Kidney epithelial cell (primary cell): Measurements from ENCODE around the gene GRID2. TPM values are rescaled to one million over a fixed set of nuclear protein-coding genes. Genes with fewer than 3 reads are reported as not detected.

Source experiments
- DNase-seq: peaks from one replicate; pipeline ENCODE4 v3.0.0-alpha.2; 2010; ENCODE audit warnings: low read depth
- H3K27me3 ChIP-seq: 2 replicates; pipeline ENCODE4 v1.6.0; 2011; ENCODE audit warnings: low read length; ENCODE audit not compliant: control insufficient read depth, insufficient read depth
- H3K36me3 ChIP-seq: 2 replicates; pipeline ENCODE4 v1.5.1; 2011; ENCODE audit warnings: low read length; ENCODE audit not compliant: control insufficient read depth, insufficient read depth
- H3K4me3 ChIP-seq: 2 replicates; pipeline ENCODE4 v1.5.1; 2011; ENCODE audit warnings: low read depth, mild to moderate bottlenecking, control low read depth, low read length
- total RNA-seq: library from RNA; depleted of rRNA; stranded (reverse); fragments of >200 nt; gene quantifications from 2 replicates; pipeline ENCODE4 v1.2.3, GENCODE V29; 2015
- TF ChIP-seq, protein P1 (sequence below): IDR thresholded peaks from 2 replicates; pipeline ENCODE4 v1.5.1; 2011; ENCODE audit warnings: mild to moderate bottlenecking, moderate library complexity, low read length, control low read depth, inconsistent platforms; ENCODE audit not compliant: insufficient read depth, poor library complexity, severe bottlenecking

The GRID2 gene
- total RNA-seq, 1 donor from 2014 or later: not detected

GRCh38 chr4:93740890-93741289 lies 1437.1 kb downstream of the GRID2 start:
- no peaks in the 10 kb centered on the region for H3K27me3 ChIP-seq

DNA sequence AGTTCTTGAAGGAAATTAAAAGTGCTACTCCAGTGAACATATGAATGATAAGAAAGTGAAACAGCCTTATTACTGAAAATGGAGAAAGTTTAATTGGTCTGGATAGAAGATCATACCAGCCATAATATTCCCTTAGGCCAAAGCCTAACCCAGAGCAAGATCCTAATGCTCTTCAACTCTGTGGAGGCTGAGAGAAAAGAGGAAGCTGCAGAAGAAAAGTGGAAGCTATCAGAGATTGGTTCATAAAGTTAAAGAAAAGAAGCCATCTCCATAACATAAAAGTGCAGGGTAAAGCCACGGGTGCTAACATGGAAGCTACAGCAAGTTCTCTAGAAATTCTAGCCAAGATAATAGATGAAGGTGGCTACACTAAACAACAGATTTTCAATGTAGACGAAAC lies 1439.3 kb downstream of the GRID2 start:
- H3K4me3 ChIP-seq: no peak overlapping the region
- H3K27me3 ChIP-seq: no peaks in the 10 kb centered on the region
- no peak for DNase-seq
- TF ChIP-seq, protein P1, sequence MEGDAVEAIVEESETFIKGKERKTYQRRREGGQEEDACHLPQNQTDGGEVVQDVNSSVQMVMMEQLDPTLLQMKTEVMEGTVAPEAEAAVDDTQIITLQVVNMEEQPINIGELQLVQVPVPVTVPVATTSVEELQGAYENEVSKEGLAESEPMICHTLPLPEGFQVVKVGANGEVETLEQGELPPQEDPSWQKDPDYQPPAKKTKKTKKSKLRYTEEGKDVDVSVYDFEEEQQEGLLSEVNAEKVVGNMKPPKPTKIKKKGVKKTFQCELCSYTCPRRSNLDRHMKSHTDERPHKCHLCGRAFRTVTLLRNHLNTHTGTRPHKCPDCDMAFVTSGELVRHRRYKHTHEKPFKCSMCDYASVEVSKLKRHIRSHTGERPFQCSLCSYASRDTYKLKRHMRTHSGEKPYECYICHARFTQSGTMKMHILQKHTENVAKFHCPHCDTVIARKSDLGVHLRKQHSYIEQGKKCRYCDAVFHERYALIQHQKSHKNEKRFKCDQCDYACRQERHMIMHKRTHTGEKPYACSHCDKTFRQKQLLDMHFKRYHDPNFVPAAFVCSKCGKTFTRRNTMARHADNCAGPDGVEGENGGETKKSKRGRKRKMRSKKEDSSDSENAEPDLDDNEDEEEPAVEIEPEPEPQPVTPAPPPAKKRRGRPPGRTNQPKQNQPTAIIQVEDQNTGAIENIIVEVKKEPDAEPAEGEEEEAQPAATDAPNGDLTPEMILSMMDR: no peak
- no peaks in the 10 kb centered on the region for H3K36me3 ChIP-seq

More at GRCh38 chr4:93740890-93741289, 1437.1 kb downstream of the GRID2 start:
- DNase-seq: no peak
- H3K4me3 ChIP-seq: no peak overlapping the region
- H3K36me3 ChIP-seq: no peaks in the 10 kb centered on the region
- TF ChIP-seq, protein P1: no peak

- TF ChIP-seq, protein P1: no peak
- Histone ChIP-seq H3K27me3 (no peaks in the 10 kb centered on the region), H3K36me3 (no peaks in the 10 kb centered on the region), H3K4me3 (no peak overlapping the region)
- DNase-seq: no peak
These were observed 1439.9 kb downstream of the GRID2 start for GRCh38 chr4:93743635-93744034.

- H3K36me3 ChIP-seq: no peaks in the 10 kb centered on the region
- no peak overlapping the region for H3K4me3 ChIP-seq
- TF ChIP-seq, protein P1: no peak
- H3K27me3 ChIP-seq: no peaks in the 10 kb centered on the region
- DNase-seq: no peak
These were observed 1441.2 kb downstream of the GRID2 start for GRCh38 chr4:93744961-93745360.

DNA sequence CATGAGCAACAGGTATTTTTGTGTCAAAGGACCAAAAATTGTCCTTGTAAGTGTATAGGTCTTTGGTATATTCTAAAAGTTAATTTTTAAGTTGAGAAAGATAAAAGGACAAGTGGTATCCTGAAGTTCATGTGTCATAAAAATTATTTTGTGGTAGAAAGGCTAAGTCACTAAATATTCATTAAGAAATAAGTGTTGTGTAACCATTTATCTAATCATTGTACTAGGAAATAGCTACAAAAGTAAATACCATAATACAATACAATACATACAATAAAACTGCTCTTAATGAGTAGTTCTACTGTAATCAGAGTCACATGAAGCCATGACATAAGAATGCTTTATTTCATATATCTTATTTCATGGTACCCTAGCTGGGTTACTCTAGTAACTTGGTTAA lies 1442.3 kb downstream of the GRID2 start:
- TF ChIP-seq, protein P1: no peak
- no peak for DNase-seq
- Histone ChIP-seq H3K36me3 (no peaks in the 10 kb centered on the region), H3K27me3 (no peaks in the 10 kb centered on the region), H3K4me3 (no peak overlapping the region)

GRCh38 chr4:93747220-93747619 lies 1443.5 kb downstream of the GRID2 start:
- H3K4me3 ChIP-seq: no peak overlapping the region
- TF ChIP-seq, protein P1: no peak
- no peaks in the 10 kb centered on the region for H3K36me3 ChIP-seq
- no peak for DNase-seq
- H3K27me3 ChIP-seq: no peaks in the 10 kb centered on the region
